IPS-NIHi7 (cell line): ENCODE data around the gene PACRG.

Experiments used
- DNase-seq: peaks from one replicate; pipeline ENCODE4 v3.0.0; 2012; ENCODE audit warnings: mixed read lengths; ENCODE audit errors: extremely low spot score

Gene PACRG

GRCh38 chr6:163199371-163199770, 471.6 kb downstream of the PACRG start:
- DNase-seq: no peak

GRCh38 chr6:163200289-163200688, 472.5 kb downstream of the PACRG start:
- DNase-seq: no peak

- DNase-seq: no peak
These were observed 472.9 kb downstream of the PACRG start for GRCh38 chr6:163200694-163201093.

- no peak for DNase-seq
These were observed 474.1 kb downstream of the PACRG start for GRCh38 chr6:163201855-163202254.

GRCh38 chr6:163206196-163206595, 478.4 kb downstream of the PACRG start:
- DNase-seq: no peak

- DNase-seq: no peak
These were observed 479.9 kb downstream of the PACRG start for GRCh38 chr6:163207431-163208383.

GRCh38 chr6:163209005-163209404, 481.2 kb downstream of the PACRG start:
- no peak for DNase-seq

- DNase-seq: no peak
These were observed 484.3 kb downstream of the PACRG start for GRCh38 chr6:163212123-163212522.

GRCh38 chr6:163214259-163214658, 486.5 kb downstream of the PACRG start:
- DNase-seq: no peak

GRCh38 chr6:163218361-163218894, 490.7 kb downstream of the PACRG start:
- DNase-seq: no peak

- DNase-seq: no peak
These were observed 498.5 kb downstream of the PACRG start for GRCh38 chr6:163226181-163226835.

GRCh38 chr6:163226836-163227485, 499.2 kb downstream of the PACRG start:
- no peak for DNase-seq

- DNase-seq: no peak
These were observed 500.3 kb downstream of the PACRG start for GRCh38 chr6:163228041-163228440.

- no peak for DNase-seq
These were observed 501.3 kb downstream of the PACRG start for GRCh38 chr6:163229050-163229449.

- DNase-seq: no peak
These were observed 503.1 kb downstream of the PACRG start for GRCh38 chr6:163230901-163231300.

GRCh38 chr6:163231356-163232014, 503.7 kb downstream of the PACRG start:
- no peak for DNase-seq

- no peak for DNase-seq
These were observed 504.3 kb downstream of the PACRG start for GRCh38 chr6:163232015-163232523.

- DNase-seq: no peak
These were observed 504.9 kb downstream of the PACRG start for GRCh38 chr6:163232649-163233048.

GRCh38 chr6:163237110-163237509, 509.3 kb downstream of the PACRG start:
- DNase-seq: no peak

GRCh38 chr6:163239572-163240340, 512.0 kb downstream of the PACRG start:
- no peak for DNase-seq

- no peak for DNase-seq
These were observed 512.8 kb downstream of the PACRG start for GRCh38 chr6:163240556-163240955.
